ENCODE measurements around the gene IL1RL1.

- TF ChIP-seq CTCF (conservative IDR thresholded peaks at IDR 0.05; ENCODE audit: low read length) (0 out of 2 replicates have a peak, but pooled peaks have one; percentile 13), EZH2phosphoT487 (IDR thresholded peaks at IDR 0.05; ENCODE audit: borderline replicate concordance) (no peak)
Measured at GRCh38 chr2:102359527-102359926, 48.2 kb downstream of the IL1RL1 start.

All from Loucy (cell line).